Measurements from ENCODE around the gene ALPL. TPM values are rescaled to one million over a fixed set of nuclear protein-coding genes. Genes with fewer than 3 reads are reported as not detected.

Gene ALPL
- total RNA-seq, 1 experiment from 2014 or later, result 0.73 TPM

- no TSS peak for BruUV-seq (replicated peaks)
- Histone ChIP-seq H2AFZ (ENCODE audit: low read length) (no peak overlapping the region), H3K79me2 (ENCODE audit: low read length) (no peaks in the 10 kb centered on the region), H3K4me1 (ENCODE audit: insufficient read depth, low read length) (no peaks in the 10 kb centered on the region), H3K27me3 (ENCODE audit: low read length) (no peaks in the 10 kb centered on the region), H3K4me3 (ENCODE audit: low read length) (no peak overlapping the region), H4K20me1 (ENCODE audit: low read length) (no peaks in the 10 kb centered on the region), H3F3A (ENCODE audit: low read length, unreplicated experiment) (no peaks in the 10 kb centered on the region), H3K4me2 (ENCODE audit: low read length) (no peak overlapping the region), H3K9ac (ENCODE audit: low read length) (no peak overlapping the region), H3K36me3 (ENCODE audit: low read depth, low read length) (no peaks in the 10 kb centered on the region), H3K9me2 (replicated peaks; ENCODE audit: low read length) (no peaks in the 10 kb centered on the region), H3K27ac (ENCODE audit: low read length) (no peak overlapping the region), H3K9me3 (ENCODE audit: low read length) (no peaks in the 10 kb centered on the region)
- intact Hi-C loops (cut with micrococcal nuclease), result loop anchor here (10.0 kb wide), 1 partner anchor 257 kb away; no protein-coding TSS in a partner anchor
- TF ChIP-seq, protein P1, sequence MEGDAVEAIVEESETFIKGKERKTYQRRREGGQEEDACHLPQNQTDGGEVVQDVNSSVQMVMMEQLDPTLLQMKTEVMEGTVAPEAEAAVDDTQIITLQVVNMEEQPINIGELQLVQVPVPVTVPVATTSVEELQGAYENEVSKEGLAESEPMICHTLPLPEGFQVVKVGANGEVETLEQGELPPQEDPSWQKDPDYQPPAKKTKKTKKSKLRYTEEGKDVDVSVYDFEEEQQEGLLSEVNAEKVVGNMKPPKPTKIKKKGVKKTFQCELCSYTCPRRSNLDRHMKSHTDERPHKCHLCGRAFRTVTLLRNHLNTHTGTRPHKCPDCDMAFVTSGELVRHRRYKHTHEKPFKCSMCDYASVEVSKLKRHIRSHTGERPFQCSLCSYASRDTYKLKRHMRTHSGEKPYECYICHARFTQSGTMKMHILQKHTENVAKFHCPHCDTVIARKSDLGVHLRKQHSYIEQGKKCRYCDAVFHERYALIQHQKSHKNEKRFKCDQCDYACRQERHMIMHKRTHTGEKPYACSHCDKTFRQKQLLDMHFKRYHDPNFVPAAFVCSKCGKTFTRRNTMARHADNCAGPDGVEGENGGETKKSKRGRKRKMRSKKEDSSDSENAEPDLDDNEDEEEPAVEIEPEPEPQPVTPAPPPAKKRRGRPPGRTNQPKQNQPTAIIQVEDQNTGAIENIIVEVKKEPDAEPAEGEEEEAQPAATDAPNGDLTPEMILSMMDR (conservative IDR thresholded peaks at IDR 0.05; ENCODE audit: low read depth, low read length), result no peak
- no peak for TF ChIP-seq EZH2phosphoT487 (IDR thresholded peaks at IDR 0.05; ENCODE audit: borderline replicate concordance, low read length)
- TF ChIP-seq EZH2 (IDR thresholded peaks at IDR 0.05; ENCODE audit: low read length, unreplicated experiment), result no peak
- CTCF ChIA-PET, result interaction anchor here (0.5 to 2.2 kb wide), 2 partner anchors 19 to 121 kb away, joined by 3 to 24 read pairs; no protein-coding TSS in a partner anchor
- POLR2A ChIA-PET (ENCODE audit: unreplicated experiment), result no interaction called here
- ATAC-seq (no peak), DNase-seq (no peak)
Measured at GRCh38 chr1:21492356-21492625, 16.9 kb upstream of the ALPL start.

- TF ChIP-seq EZH2 (IDR thresholded peaks at IDR 0.05; ENCODE audit: low read length, unreplicated experiment), result no peak
- TF ChIP-seq, protein P1 (conservative IDR thresholded peaks at IDR 0.05; ENCODE audit: low read depth, low read length), result no peak
- TF ChIP-seq EZH2phosphoT487 (IDR thresholded peaks at IDR 0.05; ENCODE audit: borderline replicate concordance, low read length), result no peak
- H3K4me1 ChIP-seq (ENCODE audit: insufficient read depth, low read length), result no peaks in the 10 kb centered on the region
- no peaks in the 10 kb centered on the region for H3K36me3 ChIP-seq (ENCODE audit: low read depth, low read length)
- ChIA-PET CTCF (no interaction called here), POLR2A (ENCODE audit: unreplicated experiment) (no interaction called here)
- H3K9ac ChIP-seq (ENCODE audit: low read length), result no peak overlapping the region
- no peak overlapping the region for H3K27ac ChIP-seq (ENCODE audit: low read length)
- no peaks in the 10 kb centered on the region for H3K27me3 ChIP-seq (ENCODE audit: low read length)
- no peaks in the 10 kb centered on the region for H3K79me2 ChIP-seq (ENCODE audit: low read length)
- H2AFZ ChIP-seq (ENCODE audit: low read length), result no peak overlapping the region
- H3K4me2 ChIP-seq (ENCODE audit: low read length), result no peak overlapping the region
- no peaks in the 10 kb centered on the region for H3F3A ChIP-seq (ENCODE audit: low read length, unreplicated experiment)
- ATAC-seq (no peak), DNase-seq (no peak)
- intact Hi-C loops (cut with micrococcal nuclease), result loop anchor here (10.0 kb wide), 1 partner anchor 259 kb away; no protein-coding TSS in a partner anchor
- H3K4me3 ChIP-seq (ENCODE audit: low read length), result no peak overlapping the region
- no peaks in the 10 kb centered on the region for H4K20me1 ChIP-seq (ENCODE audit: low read length)
- H3K9me2 ChIP-seq (replicated peaks; ENCODE audit: low read length), result no peaks in the 10 kb centered on the region
- no TSS peak for BruUV-seq (replicated peaks)
- H3K9me3 ChIP-seq (ENCODE audit: low read length), result no peaks in the 10 kb centered on the region
Measured at GRCh38 chr1:21494196-21494595, 15.0 kb upstream of the ALPL start.

GRCh38 chr1:21495225-21495820 lies 13.9 kb upstream of the ALPL start:
- no peaks in the 10 kb centered on the region for H3F3A ChIP-seq (ENCODE audit: low read length, unreplicated experiment)
- 0 out of 2 replicates have a peak overlapping the region, but pooled peaks have one; percentile 38 for H2AFZ ChIP-seq (ENCODE audit: low read length)
- no TSS peak for BruUV-seq (replicated peaks)
- TF ChIP-seq, protein P1 (conservative IDR thresholded peaks at IDR 0.05; ENCODE audit: low read depth, low read length), result no peak
- TF ChIP-seq EZH2 (IDR thresholded peaks at IDR 0.05; ENCODE audit: low read length, unreplicated experiment) (no peak), EZH2phosphoT487 (IDR thresholded peaks at IDR 0.05; ENCODE audit: borderline replicate concordance, low read length) (no peak)
- no peaks in the 10 kb centered on the region for H4K20me1 ChIP-seq (ENCODE audit: low read length)
- no peaks in the 10 kb centered on the region for H3K9me2 ChIP-seq (replicated peaks; ENCODE audit: low read length)
- no peak overlapping the region for H3K4me3 ChIP-seq (ENCODE audit: low read length)
- intact Hi-C loops (cut with micrococcal nuclease), result loop anchor here (10.0 kb wide), 1 partner anchor 261 kb away; no protein-coding TSS in a partner anchor
- ChIA-PET POLR2A (ENCODE audit: unreplicated experiment) (no interaction called here), CTCF (no interaction called here)
- no peak overlapping the region for H3K27ac ChIP-seq (ENCODE audit: low read length)
- H3K79me2 ChIP-seq (ENCODE audit: low read length), result no peaks in the 10 kb centered on the region
- H3K27me3 ChIP-seq (ENCODE audit: low read length), result no peaks in the 10 kb centered on the region
- no peaks in the 10 kb centered on the region for H3K9me3 ChIP-seq (ENCODE audit: low read length)
- no peak overlapping the region for H3K9ac ChIP-seq (ENCODE audit: low read length)
- DNase-seq, result no peak
- H3K4me2 ChIP-seq (ENCODE audit: low read length), result no peak overlapping the region
- H3K36me3 ChIP-seq (ENCODE audit: low read depth, low read length), result no peaks in the 10 kb centered on the region
- ATAC-seq, result no peak
- H3K4me1 ChIP-seq (ENCODE audit: insufficient read depth, low read length), result no peaks in the 10 kb centered on the region

Data from PC-3 (cell line).